LNCAP (cell line): ENCODE data around the gene GNAO1.
A peak's percentile ranks its signal among the peaks of the same experiment; 100 is the strongest.

Experiments
- CTCF ChIP-seq: fragments of 450-650 bp; IDR thresholded peaks from 2 replicates; pipeline ENCODE4 v1.5.1; 2017; ENCODE audit warnings: mild to moderate bottlenecking

GNAO1 gene

GRCh38 chr16:56275801-56276200 lies 84.5 kb downstream of the GNAO1 start:
- TF ChIP-seq CTCF = no peak

- TF ChIP-seq CTCF = no peak
Measured at GRCh38 chr16:56277075-56277474, 85.8 kb downstream of the GNAO1 start.

GRCh38 chr16:56278196-56278855 lies 87.0 kb downstream of the GNAO1 start:
- no peak for TF ChIP-seq CTCF

- TF ChIP-seq CTCF = no peak
Measured at GRCh38 chr16:56279132-56279531, 87.8 kb downstream of the GNAO1 start.

GRCh38 chr16:56279914-56280313 lies 88.6 kb downstream of the GNAO1 start:
- no peak for TF ChIP-seq CTCF

GRCh38 chr16:56281249-56281805 lies 90.0 kb downstream of the GNAO1 start:
- TF ChIP-seq CTCF = peak; percentile 49

GRCh38 chr16:56282451-56282850 lies 91.2 kb downstream of the GNAO1 start:
- TF ChIP-seq CTCF = no peak
